ENCODE results near the gene SHISA7.

DNA sequence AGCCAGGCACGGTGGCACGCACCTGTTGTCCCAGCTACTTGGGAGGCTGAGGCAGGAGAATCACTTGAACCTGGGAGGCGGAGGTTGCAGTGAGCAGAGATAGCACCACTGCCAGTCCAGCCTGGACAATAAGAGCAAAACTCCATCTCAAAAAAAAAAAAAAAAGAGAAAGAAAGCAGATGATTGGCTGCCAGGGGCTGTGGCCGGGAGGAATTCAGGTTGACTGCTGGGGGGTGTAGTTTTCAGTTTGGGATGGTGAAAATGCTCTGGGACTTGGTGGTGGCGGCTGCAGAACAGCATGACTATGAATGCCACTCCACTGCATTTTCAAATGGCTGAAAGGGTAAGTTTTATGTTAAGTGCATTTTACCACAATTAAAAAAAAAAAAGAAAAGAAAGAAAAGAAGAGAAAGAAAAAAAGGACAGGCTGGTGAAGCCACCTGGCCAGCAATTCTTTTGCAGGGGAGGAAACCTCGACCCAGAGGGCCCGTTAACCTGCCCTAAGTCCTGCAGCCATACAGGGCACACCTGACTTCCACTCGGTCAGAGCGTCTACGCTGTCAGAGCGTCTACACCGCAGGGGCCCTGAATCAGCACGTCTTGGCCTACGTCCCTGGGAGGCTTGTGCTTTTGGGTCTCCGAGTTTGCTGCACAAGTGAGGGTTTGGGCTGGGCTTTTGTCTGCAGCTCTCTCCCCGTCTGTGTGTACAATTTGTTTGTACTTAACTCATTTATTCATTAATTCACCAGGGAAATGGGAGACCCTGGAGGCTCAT, 14.8 kb upstream of the SHISA7 start:
- TF ChIP-seq EZH2phosphoT487 (IDR thresholded peaks at IDR 0.05), result no peak
- TF ChIP-seq, protein P1, sequence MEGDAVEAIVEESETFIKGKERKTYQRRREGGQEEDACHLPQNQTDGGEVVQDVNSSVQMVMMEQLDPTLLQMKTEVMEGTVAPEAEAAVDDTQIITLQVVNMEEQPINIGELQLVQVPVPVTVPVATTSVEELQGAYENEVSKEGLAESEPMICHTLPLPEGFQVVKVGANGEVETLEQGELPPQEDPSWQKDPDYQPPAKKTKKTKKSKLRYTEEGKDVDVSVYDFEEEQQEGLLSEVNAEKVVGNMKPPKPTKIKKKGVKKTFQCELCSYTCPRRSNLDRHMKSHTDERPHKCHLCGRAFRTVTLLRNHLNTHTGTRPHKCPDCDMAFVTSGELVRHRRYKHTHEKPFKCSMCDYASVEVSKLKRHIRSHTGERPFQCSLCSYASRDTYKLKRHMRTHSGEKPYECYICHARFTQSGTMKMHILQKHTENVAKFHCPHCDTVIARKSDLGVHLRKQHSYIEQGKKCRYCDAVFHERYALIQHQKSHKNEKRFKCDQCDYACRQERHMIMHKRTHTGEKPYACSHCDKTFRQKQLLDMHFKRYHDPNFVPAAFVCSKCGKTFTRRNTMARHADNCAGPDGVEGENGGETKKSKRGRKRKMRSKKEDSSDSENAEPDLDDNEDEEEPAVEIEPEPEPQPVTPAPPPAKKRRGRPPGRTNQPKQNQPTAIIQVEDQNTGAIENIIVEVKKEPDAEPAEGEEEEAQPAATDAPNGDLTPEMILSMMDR (IDR thresholded peaks at IDR 0.05), result no peak
- no peak for TF ChIP-seq EZH2 (IDR thresholded peaks at IDR 0.05)
